ACC112 (cell line): ENCODE data around the gene GFI1.

Experiments
- H2AFZ ChIP-seq: fragments of 200-600 bp; sonication (generic); one replicate; pipeline ENCODE4 v1.6.0; 2017; ENCODE audit warnings: antibody characterized with exemption, low read length; ENCODE audit not compliant: unreplicated experiment
- H3K27ac ChIP-seq: fragments of 200-600 bp; sonication (generic); 2 replicates; pipeline ENCODE4 v1.5.1; 2014; ENCODE audit warnings: low read depth, mild to moderate bottlenecking, antibody characterized with exemption, low read length, moderate library complexity
- H3K27me3 ChIP-seq: fragments of 200-600 bp; sonication (generic); 2 replicates; pipeline ENCODE4 v1.6.1; 2014; ENCODE audit warnings: mild to moderate bottlenecking, antibody characterized with exemption, low read length, moderate library complexity, mixed read lengths; ENCODE audit not compliant: insufficient read depth
- H3K36me3 ChIP-seq: fragments of 200-600 bp; sonication (generic); 2 replicates; pipeline ENCODE4 v1.6.1; 2016; ENCODE audit warnings: mild to moderate bottlenecking, antibody characterized with exemption, low read length, moderate library complexity, mixed read lengths; ENCODE audit not compliant: insufficient read depth
- H3K4me1 ChIP-seq: fragments of 200-600 bp; sonication (generic); one replicate; pipeline ENCODE4 v1.6.1; 2016; ENCODE audit warnings: low read length, mixed read lengths; ENCODE audit not compliant: insufficient read depth, unreplicated experiment, control insufficient read depth
- H3K4me3 ChIP-seq: fragments of 200-600 bp; sonication (generic); 2 replicates; pipeline ENCODE4 v1.5.1; 2014; ENCODE audit warnings: mild to moderate bottlenecking, low read depth, low read length
- H3K79me2 ChIP-seq: fragments of 200-600 bp; sonication (generic); one replicate; pipeline ENCODE4 v1.6.0; 2016; ENCODE audit warnings: low read length; ENCODE audit not compliant: control insufficient read depth, unreplicated experiment, insufficient read depth

The GFI1 gene

GRCh38 chr1:92480813-92481598 is 5.7 kb downstream of the GFI1 start:
- H3K36me3 ChIP-seq = no peaks in the 10 kb centered on the region
- peaks cover 85% of the 10 kb centered on the region for H3K27me3 ChIP-seq
- H3K27ac ChIP-seq = no peak overlapping the region
- peaks cover 23% of the 10 kb centered on the region for H3K4me1 ChIP-seq
- H2AFZ ChIP-seq = no peak overlapping the region
- H3K79me2 ChIP-seq = no peaks in the 10 kb centered on the region
- no peak overlapping the region for H3K4me3 ChIP-seq

GRCh38 chr1:92480200-92480812 is 6.4 kb downstream of the GFI1 start:
- Histone ChIP-seq H3K79me2 (no peaks in the 10 kb centered on the region), H2AFZ (no peak overlapping the region), H3K27ac (no peak overlapping the region), H3K36me3 (no peaks in the 10 kb centered on the region), H3K4me1 (peaks cover 23% of the 10 kb centered on the region), H3K4me3 (no peak overlapping the region), H3K27me3 (peaks cover 82% of the 10 kb centered on the region)

GRCh38 chr1:92479587-92479986 is 7.1 kb downstream of the GFI1 start:
- no peaks in the 10 kb centered on the region for H3K36me3 ChIP-seq
- H3K4me1 ChIP-seq = peaks cover 19% of the 10 kb centered on the region
- H3K27ac ChIP-seq = no peak overlapping the region
- H2AFZ ChIP-seq = no peak overlapping the region
- no peaks in the 10 kb centered on the region for H3K79me2 ChIP-seq
- peaks cover 82% of the 10 kb centered on the region for H3K27me3 ChIP-seq
- H3K4me3 ChIP-seq = no peak overlapping the region

GRCh38 chr1:92478393-92478792 is 8.3 kb downstream of the GFI1 start:
- H3K79me2 ChIP-seq = no peaks in the 10 kb centered on the region
- no peak overlapping the region for H3K4me3 ChIP-seq
- H3K27ac ChIP-seq = no peak overlapping the region
- H3K4me1 ChIP-seq = peaks cover 9% of the 10 kb centered on the region
- H3K36me3 ChIP-seq = no peaks in the 10 kb centered on the region
- peaks cover 70% of the 10 kb centered on the region for H3K27me3 ChIP-seq
- H2AFZ ChIP-seq = no peak overlapping the region

- H3K79me2 ChIP-seq = no peaks in the 10 kb centered on the region
- no peak overlapping the region for H3K27ac ChIP-seq
- H3K4me3 ChIP-seq = no peak overlapping the region
- H3K4me1 ChIP-seq = no peaks in the 10 kb centered on the region
- peaks cover 48% of the 10 kb centered on the region for H3K27me3 ChIP-seq
- no peak overlapping the region for H2AFZ ChIP-seq
- H3K36me3 ChIP-seq = no peaks in the 10 kb centered on the region
These were observed 10.6 kb downstream of the GFI1 start for GRCh38 chr1:92476071-92476631.

GRCh38 chr1:92475029-92475428 is 11.7 kb downstream of the GFI1 start:
- Histone ChIP-seq H3K4me3 (no peak overlapping the region), H3K4me1 (no peaks in the 10 kb centered on the region), H3K27me3 (peaks cover 36% of the 10 kb centered on the region), H3K79me2 (no peaks in the 10 kb centered on the region), H3K36me3 (no peaks in the 10 kb centered on the region), H2AFZ (no peak overlapping the region), H3K27ac (no peak overlapping the region)

- Histone ChIP-seq H3K4me1 (no peaks in the 10 kb centered on the region), H3K36me3 (no peaks in the 10 kb centered on the region), H2AFZ (no peak overlapping the region), H3K4me3 (no peak overlapping the region), H3K27me3 (peaks cover 32% of the 10 kb centered on the region; the same call in 1 of the 2 replicates), H3K27ac (no peak overlapping the region), H3K79me2 (no peaks in the 10 kb centered on the region)
These were observed 12.8 kb downstream of the GFI1 start for GRCh38 chr1:92473781-92474495.

- Histone ChIP-seq H3K79me2 (no peaks in the 10 kb centered on the region), H3K27me3 (peaks cover 6% of the 10 kb centered on the region; the same call in 1 of the 2 replicates), H3K27ac (no peak overlapping the region), H3K4me1 (no peaks in the 10 kb centered on the region), H3K36me3 (no peaks in the 10 kb centered on the region), H2AFZ (no peak overlapping the region), H3K4me3 (no peak overlapping the region)
These were observed 16.5 kb downstream of the GFI1 start for GRCh38 chr1:92470216-92470615.

GRCh38 chr1:92466683-92467352 is 19.9 kb downstream of the GFI1 start:
- Histone ChIP-seq H2AFZ (no peak overlapping the region), H3K79me2 (no peaks in the 10 kb centered on the region), H3K4me3 (no peak overlapping the region), H3K27ac (no peak overlapping the region), H3K36me3 (no peaks in the 10 kb centered on the region), H3K27me3 (no peaks in the 10 kb centered on the region), H3K4me1 (no peaks in the 10 kb centered on the region)

- Histone ChIP-seq H3K79me2 (no peaks in the 10 kb centered on the region), H2AFZ (no peak overlapping the region), H3K4me3 (no peak overlapping the region), H3K36me3 (no peaks in the 10 kb centered on the region), H3K27ac (no peak overlapping the region), H3K27me3 (no peaks in the 10 kb centered on the region), H3K4me1 (peaks cover 4% of the 10 kb centered on the region)
These were observed 21.5 kb downstream of the GFI1 start for GRCh38 chr1:92465256-92465647.
